Cardiac septum (tissue), 1 donor: ENCODE data around the gene TPRG1. TPM values are rescaled to one million over a fixed set of nuclear protein-coding genes. Genes with fewer than 3 reads are reported as not detected.

ENCODE experiments used
- DNase-seq: peaks from one replicate; pipeline ENCODE4 v3.0.0-alpha.2; 2020; ENCODE audit warnings: low spot score
- intact Hi-C: fragments of 100-400 bp; cut with DNase I; formaldehyde crosslinking; loops from one replicate; pipeline ENCODE4 v1.14.0; 2022
- total RNA-seq: library from RNA; stranded (reverse); fragmentation: NEBNext Ultra II Directional; extraction: Animal tissue kit (Norgen Biotek cat#: 25700); gene quantifications from one replicate; pipeline ENCODE4 v1.2.1, GENCODE V29; 2021
- donor health status: DM: no; HTN: no; CAD: no.

TPRG1 gene
- total RNA-seq, 1 donor from 2014 or later = 2.2 TPM

DNA sequence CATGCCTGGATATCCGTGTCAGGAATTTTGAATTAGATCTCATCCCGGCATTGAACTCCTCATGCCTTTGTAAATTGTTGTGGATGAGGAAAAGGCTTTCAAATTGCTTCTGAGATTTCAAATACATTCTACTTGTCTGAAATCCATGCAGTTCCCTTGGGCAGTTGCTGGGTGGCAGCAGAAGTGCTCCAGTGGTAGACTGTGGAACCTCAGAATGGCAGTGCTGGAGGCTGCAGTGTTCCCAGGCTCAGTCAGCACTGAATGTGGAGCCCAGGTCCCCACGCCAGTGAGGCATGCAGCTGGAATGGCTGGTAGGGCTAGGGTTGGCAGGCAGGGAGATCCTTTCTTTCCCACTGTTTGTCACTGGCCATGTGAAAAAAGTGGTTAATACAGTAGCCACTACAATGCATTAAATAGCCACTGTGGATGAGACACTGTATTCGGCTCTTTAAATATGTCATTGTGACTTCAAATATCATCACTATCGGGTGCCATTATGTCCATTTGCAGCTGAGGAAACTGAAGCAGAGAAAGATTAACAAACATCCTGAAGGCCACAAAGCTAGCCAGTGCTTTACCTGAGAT, 98.6 kb downstream of the TPRG1 start:
- no peak for DNase-seq
- intact Hi-C loops = loop anchor here (5.0 kb wide), 1 partner anchor 682 kb away; no protein-coding TSS in a partner anchor

DNA sequence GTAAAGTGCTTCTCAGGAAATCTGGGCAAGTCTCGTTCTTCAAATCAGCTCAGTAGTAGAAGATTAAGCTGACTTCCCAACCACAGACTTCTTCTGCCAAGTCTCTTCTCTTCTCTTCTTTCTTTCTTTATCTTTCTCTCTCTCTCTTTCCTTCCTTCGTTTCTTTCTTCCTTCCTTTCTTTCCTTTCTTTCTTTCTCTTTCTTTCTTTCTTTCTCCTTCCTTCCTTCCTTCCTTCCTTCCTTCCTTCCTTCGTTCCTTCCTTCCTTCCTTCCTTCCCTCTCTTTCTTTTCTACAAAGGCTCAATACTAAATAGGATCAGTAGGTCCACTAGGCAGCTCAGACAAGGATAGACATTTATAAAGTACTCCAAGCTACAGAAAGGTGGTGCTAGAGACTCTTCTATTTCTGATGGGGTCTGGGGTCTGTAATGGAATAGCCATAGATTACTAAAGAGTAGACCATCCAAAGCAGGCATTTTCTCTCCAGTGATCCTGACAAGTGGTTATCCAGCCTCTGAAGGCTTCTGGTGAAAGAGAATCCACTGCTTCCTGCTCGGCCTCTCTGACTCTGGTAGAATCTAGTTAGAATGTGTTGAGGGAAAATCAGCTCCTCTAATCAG, 100.8 kb downstream of the TPRG1 start:
- intact Hi-C loops = loop anchor here (5.0 kb wide), 1 partner anchor 680 kb away; no protein-coding TSS in a partner anchor
- no peak for DNase-seq

DNA sequence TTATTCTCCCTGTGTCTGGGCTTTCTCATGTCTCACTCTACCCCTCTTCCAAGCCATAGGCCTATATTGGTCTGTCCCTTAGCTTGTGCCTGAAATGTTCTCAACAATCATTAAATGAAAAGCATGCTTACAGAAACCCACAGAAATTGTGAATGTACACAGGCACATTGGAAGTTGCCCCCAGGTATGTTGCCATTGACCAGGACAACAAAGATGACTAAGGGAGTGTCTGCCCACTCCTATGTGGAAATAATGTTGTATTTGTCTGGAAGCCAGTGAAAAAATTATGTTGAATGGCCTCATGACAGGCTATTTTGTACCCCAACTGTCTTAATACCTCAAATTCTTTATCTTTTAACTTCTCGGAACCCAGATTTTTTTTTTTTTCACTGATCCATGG, 102.0 kb downstream of the TPRG1 start:
- no peak for DNase-seq
- intact Hi-C loops = loop anchor here (5.0 kb wide), 1 partner anchor 679 kb away; no protein-coding TSS in a partner anchor

DNA sequence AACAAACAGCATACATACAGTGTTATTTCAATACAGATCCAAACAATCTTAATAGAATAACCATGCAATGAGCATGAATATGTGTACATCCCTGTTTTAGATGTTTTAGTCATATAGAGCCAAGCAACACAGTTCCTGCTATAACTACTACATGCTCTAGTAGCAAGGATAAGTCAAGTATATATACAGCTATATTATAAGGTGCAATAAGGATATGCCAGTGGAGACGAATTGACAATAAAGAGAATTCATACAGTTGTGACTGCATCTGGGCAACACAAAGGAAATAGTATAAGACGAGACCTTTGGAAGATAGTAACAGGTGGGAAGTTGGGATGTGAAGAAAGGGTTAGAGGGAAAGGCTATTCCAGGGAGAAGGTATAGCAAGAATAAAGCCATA, 103.4 kb downstream of the TPRG1 start:
- no peak for DNase-seq
- intact Hi-C loops = no loop called here

DNA sequence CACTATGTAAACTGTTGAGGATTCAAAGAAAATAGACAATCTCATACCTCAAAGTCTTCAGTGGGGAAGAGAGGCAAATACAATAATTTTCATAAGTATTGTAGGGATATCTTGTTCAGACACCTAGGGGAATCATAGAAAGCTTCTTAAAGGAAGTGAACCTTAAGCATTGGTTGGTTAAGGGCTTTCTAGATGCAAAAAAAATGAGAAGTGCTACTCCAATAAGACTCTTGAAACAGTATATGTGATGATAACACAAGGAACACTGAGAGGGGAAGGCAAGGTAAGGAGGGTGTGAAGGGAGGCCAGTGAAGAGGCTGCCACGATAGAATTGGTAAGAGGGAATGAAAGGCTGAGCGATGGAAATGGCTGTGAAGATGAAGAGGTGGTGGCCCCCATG, 104.1 kb downstream of the TPRG1 start:
- intact Hi-C loops = no loop called here
- DNase-seq = no peak

DNA sequence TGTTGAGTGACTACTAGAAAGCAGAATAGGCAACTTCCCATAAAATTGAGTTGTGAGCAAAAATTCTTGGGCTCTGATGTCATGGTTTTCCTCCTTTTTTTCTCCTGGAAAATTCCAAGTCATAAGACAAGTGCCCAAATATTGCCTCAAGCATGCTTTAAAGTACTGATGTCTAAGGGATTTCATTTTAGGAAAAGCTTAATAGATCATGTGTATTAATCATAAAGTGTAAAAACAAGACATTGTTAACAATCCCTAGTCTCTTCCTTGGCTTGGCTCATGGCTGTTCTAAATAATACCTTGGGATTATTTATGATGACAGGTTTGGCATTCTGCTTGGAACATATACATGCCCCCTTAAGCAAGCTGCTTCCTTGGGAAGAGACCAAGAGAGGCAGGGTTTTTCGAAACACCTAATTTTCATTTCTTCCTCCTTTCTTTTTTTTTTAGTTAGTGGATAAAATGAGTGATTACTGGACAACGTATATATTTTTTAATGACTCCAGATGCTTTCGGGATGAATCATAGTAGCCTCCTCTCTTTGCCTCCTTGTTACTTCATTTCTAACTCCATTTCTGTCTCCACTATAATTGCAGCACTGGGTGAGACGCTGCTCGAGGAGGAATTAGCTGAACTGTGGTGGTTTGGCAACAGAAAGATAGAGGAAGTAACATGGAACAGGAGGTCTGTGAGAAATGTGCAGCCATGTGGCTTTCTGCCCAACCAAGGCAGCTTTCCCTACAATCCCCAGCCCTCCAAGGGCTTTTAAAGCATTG, 104.9 kb downstream of the TPRG1 start:
- intact Hi-C loops = no loop called here

DNA sequence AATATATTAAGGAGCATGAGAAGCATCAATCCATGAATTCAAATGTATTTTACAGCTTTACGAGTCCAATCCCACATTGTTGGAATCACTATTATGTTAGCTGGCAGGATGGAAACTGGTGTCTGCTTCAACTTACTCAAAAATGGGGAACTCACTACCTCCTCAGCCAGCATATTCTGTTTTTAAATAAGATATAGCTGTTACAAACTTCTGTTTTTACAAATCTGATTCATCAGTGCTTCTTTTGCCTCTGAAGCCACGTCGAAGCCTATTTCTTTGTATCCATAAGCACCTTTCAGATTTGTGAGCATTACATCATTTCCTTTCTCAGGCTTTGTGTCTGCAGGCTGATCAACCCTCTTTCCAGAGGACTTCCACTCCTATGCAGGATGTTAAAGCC, 105.9 kb downstream of the TPRG1 start:
- DNase-seq = no peak
- intact Hi-C loops = no loop called here

More for the DNA sequence above, 104.9 kb downstream of the TPRG1 start:
- no peak for DNase-seq

DNA sequence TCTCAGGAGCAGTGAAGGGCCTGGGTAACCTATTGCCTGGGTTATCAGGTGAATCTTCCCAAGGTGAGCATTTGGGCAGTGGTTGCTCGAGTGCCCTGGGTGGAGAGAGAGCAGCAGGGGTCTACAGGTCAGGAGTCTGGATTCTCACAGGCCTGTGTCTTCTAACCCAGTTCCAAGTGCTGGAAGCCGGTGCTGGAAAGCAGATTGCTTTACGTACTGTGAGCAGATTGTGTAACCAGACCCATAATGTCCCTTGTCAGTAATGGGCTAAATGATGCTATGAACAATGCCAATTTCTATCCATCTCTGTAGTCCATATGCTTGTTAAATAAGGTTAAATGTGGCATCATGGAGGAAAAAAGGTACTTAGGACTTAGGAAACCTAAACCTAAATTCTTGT, 106.5 kb downstream of the TPRG1 start:
- no peak for DNase-seq

DNA sequence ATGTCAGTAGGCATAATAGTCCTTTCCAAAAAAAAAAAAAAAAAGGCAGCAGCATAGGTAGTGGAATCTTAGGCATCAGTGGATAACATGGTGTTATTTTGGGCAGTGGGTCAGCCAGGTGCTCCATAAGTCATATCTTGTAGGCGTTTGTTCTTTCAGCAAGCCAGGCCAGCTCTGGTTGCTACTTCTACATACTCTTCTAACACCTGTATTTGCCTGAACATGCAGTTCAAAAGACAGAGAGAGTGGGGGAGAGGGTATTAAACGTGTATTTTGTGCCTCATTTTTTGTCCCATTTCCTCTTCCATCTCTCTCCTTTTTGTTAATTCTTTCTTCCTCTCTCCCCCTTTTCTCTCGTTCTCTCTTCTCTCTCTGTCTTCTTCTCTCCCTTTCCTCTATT, 110.4 kb downstream of the TPRG1 start:
- no peak for DNase-seq
- intact Hi-C loops = no loop called here

More for the DNA sequence above, 106.5 kb downstream of the TPRG1 start:
- intact Hi-C loops = no loop called here

DNA sequence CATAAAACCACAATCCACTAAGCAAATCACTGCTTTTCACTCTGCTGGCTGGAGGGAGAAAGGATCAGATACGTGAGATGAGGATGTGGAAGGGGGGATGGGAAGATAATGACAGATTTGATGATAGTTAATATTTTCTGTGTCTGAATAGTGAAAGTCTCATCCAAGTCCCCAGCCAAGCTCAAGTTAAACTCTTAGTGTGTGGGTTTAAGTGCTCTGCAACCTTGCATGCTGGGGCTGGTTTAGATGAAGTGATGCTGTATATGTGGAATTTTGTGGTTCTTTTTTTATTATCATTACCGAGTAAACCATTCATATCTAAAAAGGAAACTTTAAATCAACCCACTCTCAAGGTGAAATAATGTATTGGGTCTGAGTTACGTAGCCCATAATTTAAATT, 111.0 kb downstream of the TPRG1 start:
- intact Hi-C loops = no loop called here

DNA sequence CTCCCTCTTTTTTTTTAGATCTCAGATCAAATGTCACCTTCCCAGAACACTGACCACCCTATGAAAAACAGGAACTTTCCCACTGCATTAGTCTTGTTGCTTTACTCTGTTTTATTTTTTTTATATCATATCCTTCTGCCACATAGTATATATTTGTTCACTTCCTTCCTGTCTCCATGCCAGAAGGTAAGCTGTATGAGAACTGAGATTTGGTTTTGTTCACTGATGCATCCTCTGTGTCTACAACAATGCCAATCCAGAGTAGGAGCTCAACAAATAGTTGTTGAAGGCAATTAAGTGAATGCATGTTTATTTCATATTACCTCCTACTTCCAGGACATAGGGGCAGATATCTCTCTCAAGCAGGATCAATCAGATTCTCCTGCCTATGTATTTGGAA, 114.4 kb downstream of the TPRG1 start:
- intact Hi-C loops = no loop called here
- DNase-seq = no peak

More for the DNA sequence above, 111.0 kb downstream of the TPRG1 start:
- no peak for DNase-seq

DNA sequence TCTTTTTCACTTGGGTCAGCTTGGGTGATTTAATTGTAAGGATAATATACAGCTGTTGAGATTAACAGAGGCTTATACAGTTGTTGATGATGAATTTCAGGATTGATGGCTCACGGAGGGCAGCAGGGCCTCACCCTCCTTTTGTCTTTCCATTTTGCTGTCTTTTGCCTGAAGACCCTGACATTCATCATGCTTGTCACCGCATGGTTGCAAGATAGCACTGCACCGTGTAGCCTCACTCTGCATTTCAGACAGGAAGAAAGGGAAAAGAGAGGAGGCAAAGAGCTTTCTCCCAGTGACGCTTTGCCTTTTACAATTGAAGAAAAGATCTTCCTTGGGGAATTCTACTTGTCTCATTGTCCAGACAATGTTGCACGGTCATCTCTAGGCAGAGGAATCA, 115.1 kb downstream of the TPRG1 start:
- intact Hi-C loops = no loop called here
- no peak for DNase-seq

DNA sequence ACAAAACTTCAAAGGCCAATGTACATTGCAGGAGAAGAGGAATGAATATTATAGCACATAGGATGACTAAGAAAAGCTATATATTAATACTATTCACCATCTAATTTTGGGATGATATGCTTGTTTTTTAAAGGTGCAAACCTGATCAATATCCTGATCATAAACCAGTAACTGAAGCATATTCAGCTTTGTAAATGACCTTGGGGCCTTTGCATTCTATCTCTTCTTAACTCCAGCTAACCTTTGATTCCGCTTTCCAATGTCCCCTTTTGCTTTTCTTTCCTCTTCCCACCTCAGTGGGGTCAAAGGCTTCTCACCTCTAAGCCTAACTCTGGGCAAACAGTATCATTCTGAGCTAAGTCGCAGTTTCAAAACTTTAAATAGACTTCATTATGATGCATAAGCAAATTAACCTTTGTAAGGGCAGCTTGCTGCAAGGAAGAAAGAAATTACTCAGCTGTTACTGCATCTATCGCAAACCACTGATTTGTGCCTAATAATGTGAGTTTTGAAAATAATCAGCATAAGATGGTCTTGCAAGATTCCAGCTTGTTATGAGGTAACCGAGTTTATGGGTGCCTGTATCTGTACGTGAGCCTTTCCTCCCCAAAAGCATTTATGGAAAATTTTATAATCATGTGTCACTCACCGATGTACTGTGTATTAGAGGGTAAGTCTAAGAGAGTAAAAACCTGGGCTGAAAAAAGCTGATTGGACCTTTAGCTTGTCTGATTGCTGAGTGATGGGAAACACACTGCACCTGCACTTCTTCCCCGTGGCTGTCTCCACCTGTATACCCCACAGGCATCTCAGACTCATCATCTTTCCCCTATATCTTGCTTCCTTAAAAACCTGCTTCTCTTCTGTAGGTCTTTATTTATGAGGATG, 116.8 kb downstream of the TPRG1 start:
- no peak for DNase-seq
- intact Hi-C loops = no loop called here

DNA sequence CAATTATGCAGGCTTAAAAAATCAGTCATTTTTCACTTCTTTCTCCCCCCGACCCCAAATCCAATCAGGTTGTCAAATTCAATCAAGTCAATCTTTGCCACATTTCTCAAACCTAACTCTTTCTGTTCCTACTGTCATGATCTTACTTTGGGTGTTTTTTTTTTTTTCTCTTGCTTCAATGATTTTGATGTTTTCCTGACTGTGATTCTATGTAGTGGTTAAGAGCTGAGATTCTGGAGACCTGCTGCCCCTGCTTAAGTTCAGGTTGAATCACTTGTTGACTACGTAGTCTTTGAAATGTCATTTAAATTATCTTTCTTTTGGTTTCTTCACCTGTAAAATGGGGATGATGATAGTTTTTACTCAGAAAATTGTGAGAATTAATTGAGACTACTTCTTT, 117.5 kb downstream of the TPRG1 start:
- no peak for DNase-seq
- intact Hi-C loops = no loop called here

DNA sequence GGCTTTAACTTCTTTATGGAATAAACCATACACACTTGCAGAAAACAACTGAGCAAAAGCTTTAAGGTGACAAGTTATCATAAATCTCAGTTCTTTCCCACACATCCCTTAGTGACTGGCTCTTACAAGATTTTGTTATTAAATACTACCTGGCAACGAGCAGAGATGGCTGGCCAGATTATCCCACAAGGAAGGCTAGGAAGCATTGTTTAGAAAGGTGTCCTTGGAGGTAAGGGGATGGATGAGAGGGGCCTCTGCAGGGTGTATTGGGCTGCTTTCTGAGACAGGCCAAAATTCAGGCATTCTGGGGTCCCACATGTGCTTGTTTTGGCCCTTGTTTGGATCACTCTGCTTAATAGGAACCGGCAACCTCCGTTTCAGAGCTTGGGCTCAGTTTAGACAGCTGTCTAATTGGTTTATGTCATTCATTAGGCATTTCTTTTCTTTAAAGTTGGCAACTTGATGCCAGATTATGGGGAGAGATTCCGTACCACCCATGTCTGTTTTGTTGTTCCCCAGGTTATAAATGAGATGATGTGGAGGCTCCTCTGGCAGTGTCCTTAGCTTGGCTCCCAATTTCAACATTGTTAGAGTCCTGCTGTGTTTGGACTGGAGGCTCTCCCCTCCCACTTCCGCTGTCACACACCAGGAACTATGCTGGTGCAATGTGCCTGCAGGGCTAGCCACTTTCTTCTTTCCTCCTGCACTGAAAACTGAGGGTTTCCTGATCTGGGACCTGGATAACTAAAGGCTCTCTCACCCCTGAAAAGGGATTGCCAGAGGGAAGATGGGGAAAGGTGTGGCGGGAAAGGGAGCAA, 121.1 kb downstream of the TPRG1 start:
- no peak for DNase-seq
- intact Hi-C loops = no loop called here

DNA sequence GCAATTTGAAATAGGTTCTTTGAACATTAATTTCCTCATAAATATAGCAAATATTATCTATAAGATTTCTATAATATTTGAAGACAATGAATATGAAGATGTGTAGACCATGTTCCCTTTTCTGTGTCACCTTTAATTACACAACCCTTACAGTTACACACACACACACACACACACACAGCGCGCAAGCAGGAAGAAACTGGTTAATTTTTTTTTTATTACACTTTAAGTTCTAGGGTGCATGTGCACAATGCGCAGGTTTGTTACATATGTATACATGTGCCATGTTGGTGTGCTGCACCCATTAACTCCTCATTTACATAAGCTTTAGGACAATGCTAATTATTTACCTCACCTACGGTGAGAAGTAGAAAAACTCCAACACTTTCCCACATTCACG, 122.9 kb downstream of the TPRG1 start:
- intact Hi-C loops = no loop called here
- DNase-seq = no peak

DNA sequence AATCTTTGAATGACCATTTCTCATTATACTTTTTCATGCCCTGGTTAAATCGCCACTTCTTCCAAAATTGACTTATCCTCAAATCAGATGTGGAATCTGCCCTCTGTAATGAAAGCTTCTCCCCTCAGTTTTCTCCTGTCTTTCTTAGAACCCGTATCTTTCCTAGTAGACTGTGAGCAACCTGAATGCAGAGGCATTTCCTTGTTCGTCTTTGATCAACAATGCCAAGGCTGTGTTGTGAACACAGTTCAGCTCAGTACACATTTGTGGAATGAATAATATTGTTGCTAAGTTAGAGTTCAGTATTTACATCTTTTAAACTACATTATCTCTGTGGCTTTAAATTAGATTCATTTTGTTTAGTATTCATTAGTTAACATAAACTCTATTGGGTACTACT, 123.3 kb downstream of the TPRG1 start:
- no peak for DNase-seq

DNA sequence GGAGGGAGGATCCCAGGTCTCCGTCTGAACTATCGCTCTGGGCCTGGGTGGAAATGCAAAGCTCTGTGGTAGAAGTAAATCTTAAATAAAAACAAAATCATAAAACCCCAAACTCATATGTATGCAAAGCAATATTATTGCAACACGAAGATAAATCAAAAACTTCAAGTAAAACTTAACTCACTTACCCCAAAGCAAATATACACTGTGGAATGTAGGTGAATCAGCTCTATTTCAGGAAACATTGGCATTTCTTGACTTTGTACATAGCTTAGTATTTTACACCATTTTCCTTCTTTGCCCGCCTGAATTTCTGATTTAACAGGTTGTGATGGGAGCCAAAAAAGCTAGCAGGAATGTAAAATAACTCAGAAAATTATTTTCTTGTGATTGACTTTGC, 126.2 kb downstream of the TPRG1 start:
- DNase-seq = no peak
- intact Hi-C loops = no loop called here

More for the DNA sequence above, 123.3 kb downstream of the TPRG1 start:
- intact Hi-C loops = no loop called here
